Neural progenitor cell (in vitro differentiated cells): Measurements from ENCODE around the gene ELP5. TPM values are rescaled to one million over a fixed set of nuclear protein-coding genes. Genes with fewer than 3 reads are reported as not detected.
"Not testable (repeated sequence)": the region's sequence is repeated elsewhere in the genome, so short reads cannot be mapped to it uniquely, and the experiment has no call there.

Source experiments
- DNase-seq: peaks from one replicate; pipeline ENCODE4 v3.0.0-alpha.2; 2016; ENCODE audit warnings: low spot score
- H2AFZ ChIP-seq: fragments of 200-600 bp; sonication (generic); replicated peaks from 2 replicates; pipeline ENCODE4 v1.6.1; 2016; ENCODE audit warnings: antibody characterized with exemption
- H3F3A ChIP-seq: fragments of 200-600 bp; sonication (generic); 2 replicates; pipeline ENCODE4 v1.6.1; 2016; ENCODE audit warnings: antibody characterized with exemption, low read depth
- H3K27ac ChIP-seq: fragments of 200-600 bp; sonication (generic); 2 replicates; pipeline ENCODE4 v1.5.1; 2016; ENCODE audit warnings: mild to moderate bottlenecking
- H3K27me3 ChIP-seq: fragments of 200-600 bp; sonication (generic); 2 replicates; pipeline ENCODE4 v1.6.1; 2016; ENCODE audit warnings: mild to moderate bottlenecking, moderate library complexity
- H3K36me3 ChIP-seq: fragments of 200-600 bp; sonication (generic); 2 replicates; pipeline ENCODE4 v1.5.1; 2016
- H3K4me1 ChIP-seq: fragments of 200-600 bp; sonication (generic); 2 replicates; pipeline ENCODE4 v1.6.1; 2016; ENCODE audit warnings: mixed run types
- H3K4me2 ChIP-seq: fragments of 200-600 bp; sonication (generic); 2 replicates; pipeline ENCODE4 v1.6.1; 2016
- H3K4me3 ChIP-seq: fragments of 200-600 bp; sonication (generic); 2 replicates; pipeline ENCODE4 v1.5.1; 2016
- H3K79me2 ChIP-seq: fragments of 200-600 bp; sonication (generic); 2 replicates; pipeline ENCODE4 v1.6.1; 2016; ENCODE audit warnings: low read depth
- H3K9ac ChIP-seq: fragments of 200-600 bp; sonication (generic); 2 replicates; pipeline ENCODE4 v1.6.1; 2016
- H3K9me3 ChIP-seq: fragments of 200-600 bp; sonication (generic); 2 replicates; pipeline ENCODE4 v1.5.1; 2016; ENCODE audit warnings: low read depth
- H4K20me1 ChIP-seq: fragments of 200-600 bp; sonication (generic); 2 replicates; pipeline ENCODE4 v1.6.1; 2016; ENCODE audit warnings: low read depth
- H3K27ac Mint-ChIP-seq: 3 replicates; pipeline ENCODE4 v1.8.0; 2021; ENCODE audit warnings: mixed read lengths
- H3K27me3 Mint-ChIP-seq: 2 replicates; pipeline ENCODE4 v1.8.0; 2022; ENCODE audit warnings: low read depth, mild to moderate bottlenecking, inconsistent platforms, moderate library complexity, mixed read lengths; ENCODE audit not compliant: insufficient read depth
- H3K36me3 Mint-ChIP-seq: 3 replicates; pipeline ENCODE4 v1.8.0; 2021; ENCODE audit warnings: mixed read lengths
- H3K4me1 Mint-ChIP-seq: 3 replicates; pipeline ENCODE4 v1.8.0; 2021; ENCODE audit warnings: mixed read lengths
- H3K4me3 Mint-ChIP-seq: 3 replicates; pipeline ENCODE4 v1.8.0; 2021; ENCODE audit warnings: mild to moderate bottlenecking, moderate library complexity, mixed read lengths
- H3K9me3 Mint-ChIP-seq: 3 replicates; pipeline ENCODE4 v1.8.0; 2020; ENCODE audit warnings: mixed read lengths
- EZH2 ChIP-seq: fragments of 200-600 bp; sonication (generic); IDR thresholded peaks from 2 replicates; pipeline ENCODE4 v1.6.1; 2017; ENCODE audit warnings: antibody characterized with exemption, mild to moderate bottlenecking, moderate library complexity
- EZH2phosphoT487 ChIP-seq: fragments of 200-600 bp; sonication (generic); IDR thresholded peaks from 2 replicates; pipeline ENCODE4 v1.6.1; 2017; ENCODE audit warnings: antibody characterized with exemption
- total RNA-seq: library from RNA; depleted of rRNA; stranded (reverse); fragments of >200 nt; gene quantifications from 2 replicates; pipeline ENCODE4 v1.2.3, GENCODE V29; 2015; ENCODE audit warnings: low replicate concordance
- TF ChIP-seq, protein P1 (sequence below): fragments of 200-600 bp; sonication (generic); IDR thresholded peaks from 2 replicates; pipeline ENCODE4 v1.5.1; 2017; ENCODE audit warnings: antibody characterized with exemption, mild to moderate bottlenecking

Gene ELP5
- total RNA-seq, 1 donor from 2014 or later, result 17.5 TPM

DNA sequence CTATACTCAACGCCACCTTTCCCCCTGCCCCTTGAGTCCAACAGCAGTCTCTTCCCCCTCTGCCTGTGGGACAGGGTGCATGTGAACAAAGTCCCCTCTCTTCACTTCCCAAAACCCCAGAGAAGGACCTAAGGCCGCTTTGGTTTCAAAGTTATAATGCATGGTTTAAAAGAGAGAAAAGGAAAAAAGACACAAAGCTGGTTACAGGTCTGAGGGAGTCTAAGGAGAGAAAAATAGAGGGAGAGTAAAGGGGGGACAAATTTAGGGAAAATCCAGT lies 8.6 kb upstream of the ELP5 start:
- TF ChIP-seq EZH2phosphoT487 (no peak), EZH2 (no peak)
- TF ChIP-seq, protein P1, sequence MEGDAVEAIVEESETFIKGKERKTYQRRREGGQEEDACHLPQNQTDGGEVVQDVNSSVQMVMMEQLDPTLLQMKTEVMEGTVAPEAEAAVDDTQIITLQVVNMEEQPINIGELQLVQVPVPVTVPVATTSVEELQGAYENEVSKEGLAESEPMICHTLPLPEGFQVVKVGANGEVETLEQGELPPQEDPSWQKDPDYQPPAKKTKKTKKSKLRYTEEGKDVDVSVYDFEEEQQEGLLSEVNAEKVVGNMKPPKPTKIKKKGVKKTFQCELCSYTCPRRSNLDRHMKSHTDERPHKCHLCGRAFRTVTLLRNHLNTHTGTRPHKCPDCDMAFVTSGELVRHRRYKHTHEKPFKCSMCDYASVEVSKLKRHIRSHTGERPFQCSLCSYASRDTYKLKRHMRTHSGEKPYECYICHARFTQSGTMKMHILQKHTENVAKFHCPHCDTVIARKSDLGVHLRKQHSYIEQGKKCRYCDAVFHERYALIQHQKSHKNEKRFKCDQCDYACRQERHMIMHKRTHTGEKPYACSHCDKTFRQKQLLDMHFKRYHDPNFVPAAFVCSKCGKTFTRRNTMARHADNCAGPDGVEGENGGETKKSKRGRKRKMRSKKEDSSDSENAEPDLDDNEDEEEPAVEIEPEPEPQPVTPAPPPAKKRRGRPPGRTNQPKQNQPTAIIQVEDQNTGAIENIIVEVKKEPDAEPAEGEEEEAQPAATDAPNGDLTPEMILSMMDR, result no peak
- H3K27me3 Mint-ChIP-seq, result peaks cover 7% of the 10 kb centered on the region
- Histone ChIP-seq H3K4me3 (peak overlapping the region; percentile 82), H3K4me2 (peak overlapping the region; percentile 88), H3K79me2 (peaks cover 52% of the 10 kb centered on the region), H3F3A (peaks cover 47% of the 10 kb centered on the region), H3K27me3 (no peaks in the 10 kb centered on the region), H3K4me1 (peaks cover 18% of the 10 kb centered on the region), H2AFZ (no peak overlapping the region), H3K9ac (no peak overlapping the region), H4K20me1 (peaks cover 8% of the 10 kb centered on the region), H3K9me3 (no peaks in the 10 kb centered on the region), H3K36me3 (no peaks in the 10 kb centered on the region), H3K27ac (peak overlapping the region; percentile 1)
- H3K4me3 Mint-ChIP-seq, result peak overlapping the region; percentile 99
- no peak for DNase-seq
- H3K36me3 Mint-ChIP-seq, result peaks cover 26% of the 10 kb centered on the region
- peaks cover 32% of the 10 kb centered on the region for H3K4me1 Mint-ChIP-seq
- peak overlapping the region; percentile 43 for H3K27ac Mint-ChIP-seq
- H3K9me3 Mint-ChIP-seq, result no peaks in the 10 kb centered on the region

DNA sequence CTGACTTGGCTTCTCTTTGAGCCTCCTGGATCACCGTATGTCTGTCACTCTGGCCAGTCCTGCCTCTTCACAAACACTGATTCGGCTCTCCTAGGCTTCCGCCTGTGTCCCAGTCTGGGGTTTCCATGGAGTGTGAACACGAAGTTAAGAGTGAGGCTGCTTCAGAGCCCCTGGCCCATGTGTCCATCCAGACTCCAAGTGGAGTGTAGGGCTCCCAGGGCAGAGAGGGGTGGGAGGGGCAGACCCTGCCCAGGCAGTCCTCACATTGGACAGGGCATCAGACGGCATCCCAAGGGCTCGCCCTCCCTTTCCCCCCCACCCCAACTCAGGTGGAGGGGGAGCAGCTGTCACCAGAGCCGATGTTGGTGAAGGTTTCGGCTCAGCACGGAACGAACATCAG lies 8.2 kb upstream of the ELP5 start:
- H4K20me1 ChIP-seq, result peaks cover 13% of the 10 kb centered on the region
- not testable (repeated sequence) for H3K9me3 Mint-ChIP-seq, H3K9me3 ChIP-seq, H3K27ac Mint-ChIP-seq, H3K27me3 Mint-ChIP-seq, H3K4me3 ChIP-seq, H3K27me3 ChIP-seq, H3K27ac ChIP-seq, H3K36me3 ChIP-seq, H2AFZ ChIP-seq, DNase-seq, H3K4me2 ChIP-seq, H3K9ac ChIP-seq
- H3K36me3 Mint-ChIP-seq, result peaks cover 28% of the 10 kb centered on the region
- peaks cover 37% of the 10 kb centered on the region for H3K4me1 Mint-ChIP-seq
- peaks cover 47% of the 10 kb centered on the region for H3F3A ChIP-seq
- peaks cover 18% of the 10 kb centered on the region for H3K4me1 ChIP-seq
- peaks cover 52% of the 10 kb centered on the region for H3K79me2 ChIP-seq
- H3K4me3 Mint-ChIP-seq, result peak overlapping the region; percentile 72

DNA sequence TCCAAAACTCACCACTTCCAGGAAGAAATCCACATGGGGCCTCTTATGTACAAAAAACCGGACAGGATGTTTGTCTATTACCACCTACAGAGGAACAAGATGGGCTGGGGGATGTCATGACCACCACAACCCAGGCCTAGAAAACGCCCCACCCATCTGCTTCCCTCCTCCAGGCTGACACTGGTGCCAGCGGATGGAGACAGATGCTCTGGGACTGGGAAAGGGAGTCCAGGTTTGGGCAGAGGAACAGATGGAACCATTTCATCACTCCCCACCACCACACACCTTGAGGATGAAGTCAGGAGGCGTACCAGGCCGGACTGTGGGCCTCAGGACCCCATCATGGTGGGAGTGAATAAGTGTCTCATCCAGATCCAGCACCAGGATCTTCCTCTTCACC lies 5.2 kb upstream of the ELP5 start:
- Mint-ChIP-seq H3K36me3 (peaks cover 24% of the 10 kb centered on the region), H3K27ac (no peak overlapping the region)
- H3K9ac ChIP-seq, result no peak overlapping the region

DNA sequence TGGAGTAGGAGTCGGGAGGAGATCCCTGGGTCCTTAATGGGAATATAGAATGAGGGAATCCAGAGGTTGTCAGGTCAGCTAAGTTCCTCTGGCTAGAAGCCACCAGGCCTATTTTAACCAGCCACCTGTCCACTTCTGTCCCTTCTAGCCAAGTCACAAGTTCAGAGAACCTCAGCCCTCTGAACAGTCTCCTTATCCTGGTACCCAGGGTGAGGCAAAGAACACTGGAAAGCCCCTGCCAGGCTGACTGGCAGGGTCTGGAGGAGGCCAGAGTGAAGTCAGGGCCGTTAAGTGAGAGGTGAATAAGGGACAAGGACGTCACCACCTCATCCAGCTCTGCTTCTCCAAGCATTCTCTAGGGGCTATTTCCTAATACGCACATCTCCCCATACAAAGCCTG lies 3.2 kb upstream of the ELP5 start:
- DNase-seq, result no peak
- H3K9me3 Mint-ChIP-seq, result no peaks in the 10 kb centered on the region
- Histone ChIP-seq H3K4me3 (no peak overlapping the region), H3K9ac (peak overlapping the region; percentile 24), H4K20me1 (peaks cover 34% of the 10 kb centered on the region), H3K9me3 (no peaks in the 10 kb centered on the region), H2AFZ (no peak overlapping the region), H3K4me1 (peaks cover 16% of the 10 kb centered on the region), H3K27ac (no peak overlapping the region), H3K4me2 (no peak overlapping the region), H3F3A (peaks cover 32% of the 10 kb centered on the region), H3K36me3 (no peaks in the 10 kb centered on the region), H3K79me2 (peaks cover 61% of the 10 kb centered on the region), H3K27me3 (no peaks in the 10 kb centered on the region)
- no peak for TF ChIP-seq EZH2
- peaks cover 32% of the 10 kb centered on the region for H3K4me1 Mint-ChIP-seq
- H3K27ac Mint-ChIP-seq, result no peak overlapping the region
- peaks cover 24% of the 10 kb centered on the region for H3K36me3 Mint-ChIP-seq
- peak overlapping the region; percentile 89 for H3K4me3 Mint-ChIP-seq
- peaks cover 12% of the 10 kb centered on the region for H3K27me3 Mint-ChIP-seq

More for the DNA sequence above, 5.2 kb upstream of the ELP5 start:
- peaks cover 13% of the 10 kb centered on the region for H3K27me3 Mint-ChIP-seq
- peak overlapping the region; percentile 5 for H3K4me3 Mint-ChIP-seq
- H4K20me1 ChIP-seq, result peaks cover 34% of the 10 kb centered on the region
- H3K4me1 Mint-ChIP-seq, result peaks cover 35% of the 10 kb centered on the region
- no peaks in the 10 kb centered on the region for H3K9me3 Mint-ChIP-seq
- no peak overlapping the region for H3K27ac ChIP-seq
- no peak for DNase-seq
- H2AFZ ChIP-seq, result no peak overlapping the region
- H3K4me3 ChIP-seq, result no peak overlapping the region
- H3K9me3 ChIP-seq, result no peaks in the 10 kb centered on the region
- peaks cover 14% of the 10 kb centered on the region for H3K4me1 ChIP-seq
- H3K36me3 ChIP-seq, result no peaks in the 10 kb centered on the region
- H3K27me3 ChIP-seq, result no peaks in the 10 kb centered on the region
- TF ChIP-seq, protein P1, result no peak
- TF ChIP-seq EZH2, result no peak
- TF ChIP-seq EZH2phosphoT487, result no peak
- H3K79me2 ChIP-seq, result peaks cover 52% of the 10 kb centered on the region
- no peak overlapping the region for H3K4me2 ChIP-seq
- peaks cover 32% of the 10 kb centered on the region for H3F3A ChIP-seq
